ENCODE results near the gene CLCA4. TPM values are rescaled to one million over a fixed set of nuclear protein-coding genes. Genes with fewer than 3 reads are reported as not detected.

The CLCA4 gene
- total RNA-seq, 1 experiment from 2014 or later, result not detected

- ATAC-seq, result no peak
- TF ChIP-seq EZH2 (IDR thresholded peaks at IDR 0.05; ENCODE audit: low read length, unreplicated experiment), result no peak
- Histone ChIP-seq H3K4me2 (ENCODE audit: low read length) (no peak overlapping the region), H4K20me1 (ENCODE audit: low read length) (no peaks in the 10 kb centered on the region), H3K9me3 (ENCODE audit: low read length) (no peaks in the 10 kb centered on the region), H3K36me3 (ENCODE audit: low read depth, low read length) (no peaks in the 10 kb centered on the region), H3K9me2 (replicated peaks; ENCODE audit: low read length) (no peaks in the 10 kb centered on the region), H3K27ac (ENCODE audit: low read length) (no peak overlapping the region), H3F3A (ENCODE audit: low read length, unreplicated experiment) (no peaks in the 10 kb centered on the region), H3K4me3 (ENCODE audit: low read length) (no peak overlapping the region), H2AFZ (ENCODE audit: low read length) (no peak overlapping the region), H3K79me2 (ENCODE audit: low read length) (no peaks in the 10 kb centered on the region), H3K4me1 (ENCODE audit: insufficient read depth, low read length) (peaks cover 9% of the 10 kb centered on the region; the same call in 1 of the 2 replicates), H3K9ac (ENCODE audit: low read length) (no peak overlapping the region), H3K27me3 (ENCODE audit: low read length) (0 out of 2 replicates have a peak, but pooled peaks cover 6% of the 10 kb centered on the region)
- CTCF ChIA-PET, result interaction anchor here (0.7 kb wide), 1 partner anchor 1019 kb away, joined by 4 read pairs; no protein-coding TSS in a partner anchor
- intact Hi-C loops (cut with micrococcal nuclease), result no loop called here
- POLR2A ChIA-PET (ENCODE audit: unreplicated experiment), result no interaction called here
- no peak for DNase-seq
- no TSS peak for BruUV-seq (replicated peaks)
These were observed 25.4 kb upstream of the CLCA4 start for GRCh38 chr1:86521522-86521891.

GRCh38 chr1:86522240-86522639 is 24.6 kb upstream of the CLCA4 start:
- intact Hi-C loops (cut with micrococcal nuclease), result no loop called here
- Histone ChIP-seq H4K20me1 (ENCODE audit: low read length) (no peaks in the 10 kb centered on the region), H3K9me3 (ENCODE audit: low read length) (no peaks in the 10 kb centered on the region), H2AFZ (ENCODE audit: low read length) (no peak overlapping the region), H3K4me2 (ENCODE audit: low read length) (no peak overlapping the region), H3K4me3 (ENCODE audit: low read length) (no peak overlapping the region), H3K27ac (ENCODE audit: low read length) (no peak overlapping the region), H3K79me2 (ENCODE audit: low read length) (no peaks in the 10 kb centered on the region), H3K9ac (ENCODE audit: low read length) (no peak overlapping the region), H3K4me1 (ENCODE audit: insufficient read depth, low read length) (peaks cover 6% of the 10 kb centered on the region; the same call in 1 of the 2 replicates), H3K27me3 (ENCODE audit: low read length) (0 out of 2 replicates have a peak, but pooled peaks cover 6% of the 10 kb centered on the region), H3K36me3 (ENCODE audit: low read depth, low read length) (no peaks in the 10 kb centered on the region), H3K9me2 (replicated peaks; ENCODE audit: low read length) (no peaks in the 10 kb centered on the region), H3F3A (ENCODE audit: low read length, unreplicated experiment) (no peaks in the 10 kb centered on the region)
- no peak for TF ChIP-seq CTCF (conservative IDR thresholded peaks at IDR 0.05; ENCODE audit: low read depth, low read length)
- TF ChIP-seq EZH2phosphoT487 (IDR thresholded peaks at IDR 0.05; ENCODE audit: borderline replicate concordance, low read length), result no peak
- DNase-seq (no peak), ATAC-seq (no peak)
- no TSS peak for BruUV-seq (replicated peaks)
- ChIA-PET POLR2A (ENCODE audit: unreplicated experiment) (no interaction called here), CTCF (no interaction called here)

DNA sequence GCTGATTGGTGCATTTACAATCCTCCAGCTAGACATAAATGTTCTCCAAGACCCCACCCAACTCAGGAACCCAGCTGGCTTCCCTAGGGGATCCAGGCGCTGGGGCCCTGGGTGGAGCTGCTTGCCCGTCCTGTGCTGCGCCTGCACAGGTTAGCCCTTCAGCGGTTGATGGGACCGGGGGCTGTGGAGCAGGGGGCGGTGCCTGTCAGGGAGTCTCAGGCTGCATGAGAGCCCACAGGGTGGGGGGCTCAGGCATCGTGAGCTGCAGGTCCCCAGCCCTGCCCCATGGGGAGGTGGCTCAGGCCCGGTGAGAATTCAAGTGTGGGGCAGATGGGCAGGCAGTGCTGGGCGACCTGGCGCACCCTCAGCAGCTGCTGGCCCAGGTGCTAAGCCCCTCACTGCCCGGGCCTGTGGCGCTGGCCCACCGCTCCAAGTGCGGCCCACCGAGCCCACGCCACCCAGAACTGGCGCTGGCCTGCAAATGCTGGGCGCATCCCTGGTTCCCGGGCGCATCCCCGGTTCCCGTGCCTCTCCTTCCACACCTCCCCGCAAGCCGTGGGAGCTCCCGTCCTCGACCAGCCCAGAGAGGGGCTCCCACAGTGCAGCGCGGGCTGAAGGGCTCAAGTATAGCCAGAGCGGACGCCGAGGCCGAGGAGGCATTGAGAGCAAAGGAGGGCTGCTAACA is 23.1 kb upstream of the CLCA4 start:
- no peaks in the 10 kb centered on the region for H3K36me3 ChIP-seq (ENCODE audit: low read depth, low read length)
- H3F3A ChIP-seq (ENCODE audit: low read length, unreplicated experiment), result no peaks in the 10 kb centered on the region
- H3K4me3 ChIP-seq (ENCODE audit: low read length), result no peak overlapping the region
- no peak overlapping the region for H3K27ac ChIP-seq (ENCODE audit: low read length)
- H3K79me2 ChIP-seq (ENCODE audit: low read length), result no peaks in the 10 kb centered on the region
- no peaks in the 10 kb centered on the region for H4K20me1 ChIP-seq (ENCODE audit: low read length)
- ATAC-seq, result no peak
- no TSS peak for BruUV-seq (replicated peaks)
- no peak for DNase-seq
- no peak overlapping the region for H2AFZ ChIP-seq (ENCODE audit: low read length)
- H3K9me3 ChIP-seq (ENCODE audit: low read length), result no peaks in the 10 kb centered on the region
- no peak overlapping the region for H3K4me2 ChIP-seq (ENCODE audit: low read length)
- TF ChIP-seq EZH2phosphoT487 (IDR thresholded peaks at IDR 0.05; ENCODE audit: borderline replicate concordance, low read length), result no peak
- no peak for TF ChIP-seq EZH2 (IDR thresholded peaks at IDR 0.05; ENCODE audit: low read length, unreplicated experiment)
- TF ChIP-seq CTCF (conservative IDR thresholded peaks at IDR 0.05; ENCODE audit: low read depth, low read length), result no peak
- H3K4me1 ChIP-seq (ENCODE audit: insufficient read depth, low read length), result no peaks in the 10 kb centered on the region
- intact Hi-C loops (cut with micrococcal nuclease), result no loop called here
- CTCF ChIA-PET, result no interaction called here
- 0 out of 2 replicates have a peak, but pooled peaks cover 6% of the 10 kb centered on the region for H3K27me3 ChIP-seq (ENCODE audit: low read length)
- no peak overlapping the region for H3K9ac ChIP-seq (ENCODE audit: low read length)
- H3K9me2 ChIP-seq (replicated peaks; ENCODE audit: low read length), result no peaks in the 10 kb centered on the region
- POLR2A ChIA-PET (ENCODE audit: unreplicated experiment), result no interaction called here
